Thyroid gland (tissue), 4 donors: ENCODE data around the gene DDHD1.

Source experiments
- POLR2A ChIP-seq, 2 donors: fragments of 450-650 bp; IDR thresholded peaks; one replicate each; pipeline ENCODE4 v1.6.1; 2017; ENCODE audit warnings: antibody characterized with exemption in 2 of 2, mild to moderate bottlenecking in 2 of 2, moderate library complexity in 1 of 2
- TF ChIP-seq, protein P1 (sequence below), 6 experiments: fragments of 200-600 bp in 3 of 6; fragments of 450-650 bp in 3 of 6; sonication (generic) in 3 of 6; IDR thresholded peaks; one replicate each; pipeline ENCODE4 v1.5.1; 2016 to 2019; ENCODE audit warnings: antibody characterized with exemption in 6 of 6, mild to moderate bottlenecking in 2 of 6, inconsistent platforms in 1 of 6, moderate library complexity in 1 of 6

DNA sequence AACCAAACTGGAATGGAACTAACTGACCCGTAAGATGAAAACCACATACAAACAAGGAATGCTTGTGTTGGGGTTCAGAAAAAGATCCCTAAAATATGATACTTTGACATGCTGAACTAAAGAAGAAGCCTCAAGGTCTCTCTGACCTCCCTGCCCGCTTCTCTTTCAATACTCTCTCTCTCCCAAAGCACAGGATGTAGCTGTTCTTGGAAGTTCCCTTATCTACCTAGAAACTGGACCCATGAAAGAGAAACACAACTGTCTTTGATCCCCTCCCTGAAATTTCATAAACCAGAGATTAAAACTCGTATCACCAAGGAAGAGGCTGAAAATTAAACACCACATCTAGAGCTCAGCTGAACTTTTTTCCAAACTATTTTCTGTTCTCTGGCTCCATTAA is 125.6 kb downstream of the DDHD1 start:
- TF ChIP-seq, protein P1, sequence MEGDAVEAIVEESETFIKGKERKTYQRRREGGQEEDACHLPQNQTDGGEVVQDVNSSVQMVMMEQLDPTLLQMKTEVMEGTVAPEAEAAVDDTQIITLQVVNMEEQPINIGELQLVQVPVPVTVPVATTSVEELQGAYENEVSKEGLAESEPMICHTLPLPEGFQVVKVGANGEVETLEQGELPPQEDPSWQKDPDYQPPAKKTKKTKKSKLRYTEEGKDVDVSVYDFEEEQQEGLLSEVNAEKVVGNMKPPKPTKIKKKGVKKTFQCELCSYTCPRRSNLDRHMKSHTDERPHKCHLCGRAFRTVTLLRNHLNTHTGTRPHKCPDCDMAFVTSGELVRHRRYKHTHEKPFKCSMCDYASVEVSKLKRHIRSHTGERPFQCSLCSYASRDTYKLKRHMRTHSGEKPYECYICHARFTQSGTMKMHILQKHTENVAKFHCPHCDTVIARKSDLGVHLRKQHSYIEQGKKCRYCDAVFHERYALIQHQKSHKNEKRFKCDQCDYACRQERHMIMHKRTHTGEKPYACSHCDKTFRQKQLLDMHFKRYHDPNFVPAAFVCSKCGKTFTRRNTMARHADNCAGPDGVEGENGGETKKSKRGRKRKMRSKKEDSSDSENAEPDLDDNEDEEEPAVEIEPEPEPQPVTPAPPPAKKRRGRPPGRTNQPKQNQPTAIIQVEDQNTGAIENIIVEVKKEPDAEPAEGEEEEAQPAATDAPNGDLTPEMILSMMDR (IDR thresholded peaks at IDR 0.05), result no peak
- no peak for TF ChIP-seq POLR2A (IDR thresholded peaks at IDR 0.05)
